ENCODE measurements around the gene RABGAP1L. TPM values are rescaled to one million over a fixed set of nuclear protein-coding genes. Genes with fewer than 3 reads are reported as not detected.

RABGAP1L gene
- total RNA-seq, 1 experiment from 2014 or later, result 76.9 TPM

DNA sequence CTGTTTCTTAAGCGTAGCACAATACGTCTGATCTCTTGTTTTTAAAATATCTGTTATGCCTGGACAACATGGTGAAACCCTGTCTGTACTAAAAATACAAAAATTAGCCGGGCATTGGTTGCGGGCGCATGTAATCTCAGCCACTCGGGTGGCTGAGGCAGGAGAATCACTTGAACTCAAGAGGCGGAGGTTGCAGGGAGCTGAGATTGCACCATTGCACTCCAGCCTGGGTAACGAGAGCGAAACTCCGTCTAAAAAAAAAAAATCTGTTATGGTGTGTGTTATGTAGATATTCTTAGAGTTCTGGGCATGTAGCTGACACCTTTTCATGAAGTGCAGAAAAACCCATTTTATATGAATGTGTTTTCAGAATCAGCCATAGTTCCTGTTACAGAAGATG is 38.2 kb downstream of the RABGAP1L start (continued):
- TF ChIP-seq, protein P1, sequence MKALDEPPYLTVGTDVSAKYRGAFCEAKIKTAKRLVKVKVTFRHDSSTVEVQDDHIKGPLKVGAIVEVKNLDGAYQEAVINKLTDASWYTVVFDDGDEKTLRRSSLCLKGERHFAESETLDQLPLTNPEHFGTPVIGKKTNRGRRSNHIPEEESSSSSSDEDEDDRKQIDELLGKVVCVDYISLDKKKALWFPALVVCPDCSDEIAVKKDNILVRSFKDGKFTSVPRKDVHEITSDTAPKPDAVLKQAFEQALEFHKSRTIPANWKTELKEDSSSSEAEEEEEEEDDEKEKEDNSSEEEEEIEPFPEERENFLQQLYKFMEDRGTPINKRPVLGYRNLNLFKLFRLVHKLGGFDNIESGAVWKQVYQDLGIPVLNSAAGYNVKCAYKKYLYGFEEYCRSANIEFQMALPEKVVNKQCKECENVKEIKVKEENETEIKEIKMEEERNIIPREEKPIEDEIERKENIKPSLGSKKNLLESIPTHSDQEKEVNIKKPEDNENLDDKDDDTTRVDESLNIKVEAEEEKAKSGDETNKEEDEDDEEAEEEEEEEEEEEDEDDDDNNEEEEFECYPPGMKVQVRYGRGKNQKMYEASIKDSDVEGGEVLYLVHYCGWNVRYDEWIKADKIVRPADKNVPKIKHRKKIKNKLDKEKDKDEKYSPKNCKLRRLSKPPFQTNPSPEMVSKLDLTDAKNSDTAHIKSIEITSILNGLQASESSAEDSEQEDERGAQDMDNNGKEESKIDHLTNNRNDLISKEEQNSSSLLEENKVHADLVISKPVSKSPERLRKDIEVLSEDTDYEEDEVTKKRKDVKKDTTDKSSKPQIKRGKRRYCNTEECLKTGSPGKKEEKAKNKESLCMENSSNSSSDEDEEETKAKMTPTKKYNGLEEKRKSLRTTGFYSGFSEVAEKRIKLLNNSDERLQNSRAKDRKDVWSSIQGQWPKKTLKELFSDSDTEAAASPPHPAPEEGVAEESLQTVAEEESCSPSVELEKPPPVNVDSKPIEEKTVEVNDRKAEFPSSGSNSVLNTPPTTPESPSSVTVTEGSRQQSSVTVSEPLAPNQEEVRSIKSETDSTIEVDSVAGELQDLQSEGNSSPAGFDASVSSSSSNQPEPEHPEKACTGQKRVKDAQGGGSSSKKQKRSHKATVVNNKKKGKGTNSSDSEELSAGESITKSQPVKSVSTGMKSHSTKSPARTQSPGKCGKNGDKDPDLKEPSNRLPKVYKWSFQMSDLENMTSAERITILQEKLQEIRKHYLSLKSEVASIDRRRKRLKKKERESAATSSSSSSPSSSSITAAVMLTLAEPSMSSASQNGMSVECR (CRISPR knock-in tag; IDR thresholded peaks at IDR 0.05; ENCODE audit: borderline replicate concordance), result no peak
- TF ChIP-seq SMAD3 (CRISPR knock-in tag; IDR thresholded peaks at IDR 0.05; ENCODE audit: borderline replicate concordance) (no peak), TEAD4 (CRISPR knock-in tag; IDR thresholded peaks at IDR 0.05) (no peak), NR2C2 (CRISPR knock-in tag; IDR thresholded peaks at IDR 0.05) (no peak), PRRX2 (CRISPR knock-in tag; IDR thresholded peaks at IDR 0.05) (no peak), ZNF317 (CRISPR knock-in tag; IDR thresholded peaks at IDR 0.05; ENCODE audit: borderline replicate concordance, low read depth) (no peak), FOXK1 (CRISPR knock-in tag; IDR thresholded peaks at IDR 0.05) (no peak)
- TF ChIP-seq, protein P2, sequence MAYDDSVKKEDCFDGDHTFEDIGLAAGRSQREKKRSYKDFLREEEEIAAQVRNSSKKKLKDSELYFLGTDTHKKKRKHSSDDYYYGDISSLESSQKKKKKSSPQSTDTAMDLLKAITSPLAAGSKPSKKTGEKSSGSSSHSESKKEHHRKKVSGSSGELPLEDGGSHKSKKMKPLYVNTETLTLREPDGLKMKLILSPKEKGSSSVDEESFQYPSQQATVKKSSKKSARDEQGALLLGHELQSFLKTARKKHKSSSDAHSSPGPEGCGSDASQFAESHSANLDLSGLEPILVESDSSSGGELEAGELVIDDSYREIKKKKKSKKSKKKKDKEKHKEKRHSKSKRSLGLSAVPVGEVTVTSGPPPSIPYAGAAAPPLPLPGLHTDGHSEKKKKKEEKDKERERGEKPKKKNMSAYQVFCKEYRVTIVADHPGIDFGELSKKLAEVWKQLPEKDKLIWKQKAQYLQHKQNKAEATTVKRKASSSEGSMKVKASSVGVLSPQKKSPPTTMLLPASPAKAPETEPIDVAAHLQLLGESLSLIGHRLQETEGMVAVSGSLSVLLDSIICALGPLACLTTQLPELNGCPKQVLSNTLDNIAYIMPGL (CRISPR knock-in tag; IDR thresholded peaks at IDR 0.05), result no peak
- TF ChIP-seq, protein P3, sequence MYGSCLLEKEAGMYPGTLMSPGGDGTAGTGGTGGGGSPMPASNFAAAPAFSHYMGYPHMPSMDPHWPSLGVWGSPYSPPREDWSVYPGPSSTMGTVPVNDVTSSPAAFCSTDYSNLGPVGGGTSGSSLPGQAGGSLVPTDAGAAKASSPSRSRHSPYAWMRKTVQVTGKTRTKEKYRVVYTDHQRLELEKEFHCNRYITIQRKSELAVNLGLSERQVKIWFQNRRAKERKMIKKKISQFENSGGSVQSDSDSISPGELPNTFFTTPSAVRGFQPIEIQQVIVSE (CRISPR knock-in tag; IDR thresholded peaks at IDR 0.05; ENCODE audit: borderline replicate concordance), result no peak
- TF ChIP-seq, protein P4, sequence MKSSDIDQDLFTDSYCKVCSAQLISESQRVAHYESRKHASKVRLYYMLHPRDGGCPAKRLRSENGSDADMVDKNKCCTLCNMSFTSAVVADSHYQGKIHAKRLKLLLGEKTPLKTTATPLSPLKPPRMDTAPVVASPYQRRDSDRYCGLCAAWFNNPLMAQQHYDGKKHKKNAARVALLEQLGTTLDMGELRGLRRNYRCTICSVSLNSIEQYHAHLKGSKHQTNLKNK (CRISPR knock-in tag; IDR thresholded peaks at IDR 0.05), result no peak
- TF ChIP-seq, protein P5, sequence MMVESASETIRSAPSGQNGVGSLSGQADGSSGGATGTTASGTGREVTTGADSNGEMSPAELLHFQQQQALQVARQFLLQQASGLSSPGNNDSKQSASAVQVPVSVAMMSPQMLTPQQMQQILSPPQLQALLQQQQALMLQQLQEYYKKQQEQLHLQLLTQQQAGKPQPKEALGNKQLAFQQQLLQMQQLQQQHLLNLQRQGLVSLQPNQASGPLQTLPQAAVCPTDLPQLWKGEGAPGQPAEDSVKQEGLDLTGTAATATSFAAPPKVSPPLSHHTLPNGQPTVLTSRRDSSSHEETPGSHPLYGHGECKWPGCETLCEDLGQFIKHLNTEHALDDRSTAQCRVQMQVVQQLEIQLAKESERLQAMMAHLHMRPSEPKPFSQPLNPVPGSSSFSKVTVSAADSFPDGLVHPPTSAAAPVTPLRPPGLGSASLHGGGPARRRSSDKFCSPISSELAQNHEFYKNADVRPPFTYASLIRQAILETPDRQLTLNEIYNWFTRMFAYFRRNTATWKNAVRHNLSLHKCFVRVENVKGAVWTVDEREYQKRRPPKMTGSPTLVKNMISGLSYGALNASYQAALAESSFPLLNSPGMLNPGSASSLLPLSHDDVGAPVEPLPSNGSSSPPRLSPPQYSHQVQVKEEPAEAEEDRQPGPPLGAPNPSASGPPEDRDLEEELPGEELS (CRISPR knock-in tag; IDR thresholded peaks at IDR 0.05), result no peak
- TF ChIP-seq, protein P6, sequence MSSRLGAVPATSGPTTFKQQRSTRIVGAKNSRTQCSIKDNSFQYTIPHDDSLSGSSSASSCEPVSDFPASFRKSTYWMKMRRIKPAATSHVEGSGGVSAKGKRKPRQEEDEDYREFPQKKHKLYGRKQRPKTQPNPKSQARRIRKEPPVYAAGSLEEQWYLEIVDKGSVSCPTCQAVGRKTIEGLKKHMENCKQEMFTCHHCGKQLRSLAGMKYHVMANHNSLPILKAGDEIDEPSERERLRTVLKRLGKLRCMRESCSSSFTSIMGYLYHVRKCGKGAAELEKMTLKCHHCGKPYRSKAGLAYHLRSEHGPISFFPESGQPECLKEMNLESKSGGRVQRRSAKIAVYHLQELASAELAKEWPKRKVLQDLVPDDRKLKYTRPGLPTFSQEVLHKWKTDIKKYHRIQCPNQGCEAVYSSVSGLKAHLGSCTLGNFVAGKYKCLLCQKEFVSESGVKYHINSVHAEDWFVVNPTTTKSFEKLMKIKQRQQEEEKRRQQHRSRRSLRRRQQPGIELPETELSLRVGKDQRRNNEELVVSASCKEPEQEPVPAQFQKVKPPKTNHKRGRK (CRISPR knock-in tag; IDR thresholded peaks at IDR 0.05; ENCODE audit: borderline replicate concordance), result no peak
- TF ChIP-seq, protein P7, sequence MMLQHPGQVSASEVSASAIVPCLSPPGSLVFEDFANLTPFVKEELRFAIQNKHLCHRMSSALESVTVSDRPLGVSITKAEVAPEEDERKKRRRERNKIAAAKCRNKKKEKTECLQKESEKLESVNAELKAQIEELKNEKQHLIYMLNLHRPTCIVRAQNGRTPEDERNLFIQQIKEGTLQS (CRISPR knock-in tag; conservative IDR thresholded peaks at IDR 0.05), result no peak

DNA sequence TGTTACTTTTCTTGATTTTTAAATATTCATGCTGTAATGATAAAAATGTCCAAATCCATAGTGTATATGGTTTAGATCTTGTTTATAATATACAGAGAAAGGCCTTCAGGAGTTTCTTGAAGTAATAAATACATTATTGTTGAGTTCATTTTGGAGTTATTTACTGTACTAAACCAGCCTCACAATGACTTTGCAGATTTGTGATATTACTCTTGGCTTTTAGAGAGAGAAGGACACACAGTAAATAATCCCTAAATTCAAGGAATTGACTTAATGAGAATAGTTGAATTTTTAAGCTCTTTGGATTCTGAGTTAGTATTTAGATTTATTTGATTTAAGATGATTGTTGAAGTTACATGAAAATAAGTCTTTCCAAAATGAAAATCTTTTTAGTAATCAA is 38.9 kb downstream of the RABGAP1L start:
- ATAC-seq (no peak), DNase-seq (ENCODE audit: low spot score) (no peak)
- no peaks in the 10 kb centered on the region for H3K27me3 Mint-ChIP-seq (ENCODE audit: low read depth)
- no peaks in the 10 kb centered on the region for H3K36me3 Mint-ChIP-seq
- POLR2A ChIA-PET, result no interaction called here
- H3K27ac Mint-ChIP-seq, result no peak overlapping the region
- CTCF ChIA-PET, result no interaction called here
- H3K9me3 Mint-ChIP-seq, result peaks cover 5% of the 10 kb centered on the region
- H3K4me3 Mint-ChIP-seq, result no peak overlapping the region
- no peaks in the 10 kb centered on the region for H3K4me1 Mint-ChIP-seq
- no peak for TF ChIP-seq NR3C1 (CRISPR knock-in tag; conservative IDR thresholded peaks at IDR 0.05; ENCODE audit: low read depth)
- no peak for TF ChIP-seq ESRRA (CRISPR knock-in tag; IDR thresholded peaks at IDR 0.05; ENCODE audit: borderline replicate concordance)
- TF ChIP-seq, protein P8, sequence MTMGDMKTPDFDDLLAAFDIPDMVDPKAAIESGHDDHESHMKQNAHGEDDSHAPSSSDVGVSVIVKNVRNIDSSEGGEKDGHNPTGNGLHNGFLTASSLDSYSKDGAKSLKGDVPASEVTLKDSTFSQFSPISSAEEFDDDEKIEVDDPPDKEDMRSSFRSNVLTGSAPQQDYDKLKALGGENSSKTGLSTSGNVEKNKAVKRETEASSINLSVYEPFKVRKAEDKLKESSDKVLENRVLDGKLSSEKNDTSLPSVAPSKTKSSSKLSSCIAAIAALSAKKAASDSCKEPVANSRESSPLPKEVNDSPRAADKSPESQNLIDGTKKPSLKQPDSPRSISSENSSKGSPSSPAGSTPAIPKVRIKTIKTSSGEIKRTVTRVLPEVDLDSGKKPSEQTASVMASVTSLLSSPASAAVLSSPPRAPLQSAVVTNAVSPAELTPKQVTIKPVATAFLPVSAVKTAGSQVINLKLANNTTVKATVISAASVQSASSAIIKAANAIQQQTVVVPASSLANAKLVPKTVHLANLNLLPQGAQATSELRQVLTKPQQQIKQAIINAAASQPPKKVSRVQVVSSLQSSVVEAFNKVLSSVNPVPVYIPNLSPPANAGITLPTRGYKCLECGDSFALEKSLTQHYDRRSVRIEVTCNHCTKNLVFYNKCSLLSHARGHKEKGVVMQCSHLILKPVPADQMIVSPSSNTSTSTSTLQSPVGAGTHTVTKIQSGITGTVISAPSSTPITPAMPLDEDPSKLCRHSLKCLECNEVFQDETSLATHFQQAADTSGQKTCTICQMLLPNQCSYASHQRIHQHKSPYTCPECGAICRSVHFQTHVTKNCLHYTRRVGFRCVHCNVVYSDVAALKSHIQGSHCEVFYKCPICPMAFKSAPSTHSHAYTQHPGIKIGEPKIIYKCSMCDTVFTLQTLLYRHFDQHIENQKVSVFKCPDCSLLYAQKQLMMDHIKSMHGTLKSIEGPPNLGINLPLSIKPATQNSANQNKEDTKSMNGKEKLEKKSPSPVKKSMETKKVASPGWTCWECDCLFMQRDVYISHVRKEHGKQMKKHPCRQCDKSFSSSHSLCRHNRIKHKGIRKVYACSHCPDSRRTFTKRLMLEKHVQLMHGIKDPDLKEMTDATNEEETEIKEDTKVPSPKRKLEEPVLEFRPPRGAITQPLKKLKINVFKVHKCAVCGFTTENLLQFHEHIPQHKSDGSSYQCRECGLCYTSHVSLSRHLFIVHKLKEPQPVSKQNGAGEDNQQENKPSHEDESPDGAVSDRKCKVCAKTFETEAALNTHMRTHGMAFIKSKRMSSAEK (CRISPR knock-in tag; IDR thresholded peaks at IDR 0.05; ENCODE audit: borderline replicate concordance), result no peak
- TF ChIP-seq, protein P2 (CRISPR knock-in tag; IDR thresholded peaks at IDR 0.05), result no peak
- no peak for TF ChIP-seq RORB (CRISPR knock-in tag; IDR thresholded peaks at IDR 0.05)
- TF ChIP-seq, protein P4 (CRISPR knock-in tag; IDR thresholded peaks at IDR 0.05), result no peak
